Measurements from ENCODE around the gene AKR1C4. TPM values are rescaled to one million over a fixed set of nuclear protein-coding genes. Genes with fewer than 3 reads are reported as not detected.

Gene AKR1C4
- total and polyA plus RNA-seq, 2 of the 8 experiments (the other 6 are each of a cell fraction or from before 2014, with no cell fraction given) = not detected

GRCh38 chr10:5259132-5259951 is 62.7 kb downstream of the AKR1C4 start (continued):
- no peak for TF ChIP-seq CHD7 (IDR thresholded peaks at IDR 0.05; ENCODE audit: insufficient replicate concordance, low read length)
- TF ChIP-seq CTBP2 (IDR thresholded peaks at IDR 0.05; ENCODE audit: borderline replicate concordance, insufficient read depth, insufficient read length, low read length) = no peak
- TF ChIP-seq SRF (IDR thresholded peaks at IDR 0.05; ENCODE audit: low read depth, low read length) = no peak
- no peak for TF ChIP-seq SUZ12 (IDR thresholded peaks at IDR 0.05; ENCODE audit: low read length)
- no peak for TF ChIP-seq RFX5 (IDR thresholded peaks at IDR 0.05; ENCODE audit: borderline replicate concordance, low read depth, low read length)
- no peak for TF ChIP-seq JUN (IDR thresholded peaks at IDR 0.05; ENCODE audit: low read depth, low read length)
- TF ChIP-seq USF2 (IDR thresholded peaks at IDR 0.05; ENCODE audit: low read length) = no peak
- no peak for TF ChIP-seq BCL11A (IDR thresholded peaks at IDR 0.05; ENCODE audit: low read depth in 2 of 2, low read length in 2 of 2)

Data from H1 (cell line).